Esophagus muscularis mucosa (tissue), 3 donors: Measurements from ENCODE around the gene PSMA5.

Experiments
- CTCF ChIP-seq, 3 experiments: fragments of 200-600 bp in 2 of 3; fragments of 450-650 bp in 1 of 3; sonication (generic) in 2 of 3; IDR thresholded peaks; one replicate each; pipeline ENCODE4 v1.5.1; 2017 to 2019; ENCODE audit warnings: antibody characterized with exemption in 3 of 3, mild to moderate bottlenecking in 2 of 3, moderate library complexity in 1 of 3
- POLR2A ChIP-seq: fragments of 450-650 bp; IDR thresholded peaks from one replicate; pipeline ENCODE4 v1.6.1; 2017; ENCODE audit warnings: antibody characterized with exemption, moderate library complexity, mild to moderate bottlenecking, low read depth

GRCh38 chr1:109356505-109356904, 69.7 kb downstream of the PSMA5 start:
- TF ChIP-seq CTCF (IDR thresholded peaks at IDR 0.05) (no peak), POLR2A (no peak)
